Esophagus muscularis mucosa (tissue), 4 donors: ENCODE measurements around the gene TAS2R41. TPM values are rescaled to one million over a fixed set of nuclear protein-coding genes. Genes with fewer than 3 reads are reported as not detected.

Experiments used
- DNase-seq: peaks from one replicate; pipeline ENCODE4 v3.0.0-alpha.2; 2017; ENCODE audit errors: extremely low spot score
- H3K27ac ChIP-seq, 4 donors: fragments of 200-600 bp; sonication (generic); replicated peaks in 1 of 4; 1 replicate in 3 of 4; 2 replicates in 1 of 4; pipeline ENCODE4 v1.5.1; 2016 to 2019; ENCODE audit warnings: mild to moderate bottlenecking in 1 of 4
- H3K27me3 ChIP-seq, 4 donors: fragments of 200-600 bp; sonication (generic); one replicate each; pipeline versions ENCODE4 v1.5.1 to v1.6.0; 2016 to 2019
- H3K36me3 ChIP-seq, 4 donors: fragments of 200-600 bp; sonication (generic); one replicate each; pipeline ENCODE4 v1.5.1; 2016 to 2019
- H3K4me1 ChIP-seq, 4 donors: fragments of 200-600 bp; sonication (generic); one replicate each; pipeline ENCODE4 v1.5.1; 2016 to 2019
- H3K4me3 ChIP-seq, 4 donors: fragments of 200-600 bp; sonication (generic); 1 replicate in 2 of 4; 2 replicates in 2 of 4; pipeline ENCODE4 v1.5.1; 2016 to 2019; ENCODE audit warnings: mild to moderate bottlenecking in 4 of 4, moderate library complexity in 1 of 4
- H3K9me3 ChIP-seq, 4 donors: fragments of 200-600 bp; sonication (generic); 1 replicate in 3 of 4; 2 replicates in 1 of 4; pipeline ENCODE4 v1.5.1; 2016 to 2019
- EP300 ChIP-seq: sonication (generic); formaldehyde crosslinking; IDR thresholded peaks from one replicate; pipeline ENCODE4 v1.6.1; 2017; ENCODE audit warnings: antibody characterized with exemption
- POLR2A ChIP-seq: fragments of 450-650 bp; IDR thresholded peaks from one replicate; pipeline ENCODE4 v1.6.1; 2017; ENCODE audit warnings: antibody characterized with exemption, moderate library complexity, mild to moderate bottlenecking, low read depth
- POLR2AphosphoS5 ChIP-seq, 2 donors: sonication (generic); formaldehyde crosslinking; IDR thresholded peaks; one replicate each; pipeline ENCODE4 v1.6.1; 2017; ENCODE audit warnings: antibody characterized with exemption in 2 of 2
- WGBS: methylation state at CpG from one replicate; pipeline ENCODE4 v1.1.5; 2018; 5-methylcytosine and 5-hydroxymethylcytosine counted together
- intact Hi-C: fragments of 100-400 bp; cut with DNase I; formaldehyde crosslinking; loops from one replicate; pipeline ENCODE4 v1.15.1; 2023
- total RNA-seq, 4 donors: library from RNA; depleted of rRNA; stranded (reverse); fragments of >200 nt; gene quantifications; one replicate each; pipeline versions ENCODE4 v1.1.0 to v1.2.1, GENCODE V29; 2016
- TF ChIP-seq, protein P1 (sequence below), 3 experiments: fragments of 200-600 bp in 2 of 3; fragments of 450-650 bp in 1 of 3; sonication (generic) in 2 of 3; IDR thresholded peaks; one replicate each; pipeline ENCODE4 v1.5.1; 2017 to 2019; ENCODE audit warnings: antibody characterized with exemption in 3 of 3, mild to moderate bottlenecking in 2 of 3, moderate library complexity in 1 of 3

The TAS2R41 gene
- total RNA-seq, 4 donors from 2014 or later = 0.66 TPM; not detected in 3

DNA sequence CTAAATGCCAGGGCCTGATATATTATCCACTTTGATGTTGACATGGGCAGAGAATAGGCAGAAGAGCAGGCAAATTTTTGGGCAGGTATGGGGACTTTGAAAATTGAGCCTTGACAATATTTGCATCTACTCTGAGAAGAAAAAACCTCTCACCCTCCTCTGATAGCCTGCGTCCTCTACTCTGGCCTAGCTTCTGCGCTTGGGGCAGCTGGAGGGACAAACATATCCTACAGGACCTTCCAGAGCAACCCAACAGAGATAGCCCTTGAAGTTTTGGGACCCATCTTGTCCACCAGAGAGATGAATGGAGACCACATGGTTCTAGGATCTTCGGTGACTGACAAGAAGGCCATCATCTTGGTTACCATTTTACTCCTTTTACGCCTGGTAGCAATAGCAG lies 34.5 kb upstream of the TAS2R41 start, which contains the start of gene TAS2R60:
TAS2R60 (plus strand) TSS at position 301 of the 400 bp plus-strand sequence; CDS start at position 301, 0 bp downstream.
- WGBS = 100% methylated on average over 2 of the region's 4 CpGs

DNA sequence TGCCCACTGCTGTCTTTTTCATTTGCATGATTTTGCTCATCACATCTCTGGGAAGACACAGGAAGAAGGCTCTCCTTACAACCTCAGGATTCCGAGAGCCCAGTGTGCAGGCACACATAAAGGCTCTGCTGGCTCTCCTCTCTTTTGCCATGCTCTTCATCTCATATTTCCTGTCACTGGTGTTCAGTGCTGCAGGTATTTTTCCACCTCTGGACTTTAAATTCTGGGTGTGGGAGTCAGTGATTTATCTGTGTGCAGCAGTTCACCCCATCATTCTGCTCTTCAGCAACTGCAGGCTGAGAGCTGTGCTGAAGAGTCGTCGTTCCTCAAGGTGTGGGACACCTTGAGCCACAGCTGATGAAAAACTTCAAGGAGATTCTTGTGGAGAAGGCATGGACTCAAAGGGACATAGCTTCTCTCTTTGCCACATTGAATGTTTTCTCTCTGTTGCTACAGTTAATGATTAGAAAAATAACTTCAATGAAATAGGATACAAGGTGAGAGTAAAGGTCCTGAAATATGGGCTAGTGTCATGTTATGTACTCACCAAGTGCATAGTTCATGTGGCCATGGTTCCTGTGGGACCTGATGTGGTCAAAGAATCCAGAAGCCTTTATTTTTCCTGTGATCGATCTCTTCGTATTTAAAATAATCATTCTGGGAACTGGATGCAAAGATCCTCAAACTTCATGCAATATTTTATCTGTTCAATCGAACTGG lies 33.5 kb upstream of the TAS2R41 start:
- no peaks in the 10 kb centered on the region for H3K9me3 ChIP-seq
- intact Hi-C loops = no loop called here
- WGBS = 96% methylated on average over 6 of the region's 6 CpGs
- H3K4me3 ChIP-seq = no peak overlapping the region
- H3K27me3 ChIP-seq = no peaks in the 10 kb centered on the region
- no peaks in the 10 kb centered on the region for H3K36me3 ChIP-seq
- TF ChIP-seq, protein P1, sequence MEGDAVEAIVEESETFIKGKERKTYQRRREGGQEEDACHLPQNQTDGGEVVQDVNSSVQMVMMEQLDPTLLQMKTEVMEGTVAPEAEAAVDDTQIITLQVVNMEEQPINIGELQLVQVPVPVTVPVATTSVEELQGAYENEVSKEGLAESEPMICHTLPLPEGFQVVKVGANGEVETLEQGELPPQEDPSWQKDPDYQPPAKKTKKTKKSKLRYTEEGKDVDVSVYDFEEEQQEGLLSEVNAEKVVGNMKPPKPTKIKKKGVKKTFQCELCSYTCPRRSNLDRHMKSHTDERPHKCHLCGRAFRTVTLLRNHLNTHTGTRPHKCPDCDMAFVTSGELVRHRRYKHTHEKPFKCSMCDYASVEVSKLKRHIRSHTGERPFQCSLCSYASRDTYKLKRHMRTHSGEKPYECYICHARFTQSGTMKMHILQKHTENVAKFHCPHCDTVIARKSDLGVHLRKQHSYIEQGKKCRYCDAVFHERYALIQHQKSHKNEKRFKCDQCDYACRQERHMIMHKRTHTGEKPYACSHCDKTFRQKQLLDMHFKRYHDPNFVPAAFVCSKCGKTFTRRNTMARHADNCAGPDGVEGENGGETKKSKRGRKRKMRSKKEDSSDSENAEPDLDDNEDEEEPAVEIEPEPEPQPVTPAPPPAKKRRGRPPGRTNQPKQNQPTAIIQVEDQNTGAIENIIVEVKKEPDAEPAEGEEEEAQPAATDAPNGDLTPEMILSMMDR (IDR thresholded peaks at IDR 0.05) = no peak
- no peak for TF ChIP-seq EP300
- TF ChIP-seq POLR2A = no peak
- TF ChIP-seq POLR2AphosphoS5 (IDR thresholded peaks at IDR 0.05) = no peak
- no peaks in the 10 kb centered on the region for H3K4me1 ChIP-seq
- peak; percentile 53 for DNase-seq
- no peak overlapping the region for H3K27ac ChIP-seq

More for the DNA sequence above, 34.5 kb upstream of the TAS2R41 start, which contains the start of gene TAS2R60:
- Histone ChIP-seq H3K36me3 (no peaks in the 10 kb centered on the region), H3K27me3 (no peaks in the 10 kb centered on the region), H3K9me3 (no peaks in the 10 kb centered on the region), H3K4me3 (no peak within 1 kb of the TSS), H3K27ac (no peak within 1 kb of the TSS), H3K4me1 (no peaks in the 10 kb centered on the region)
- intact Hi-C loops = no loop called here
- DNase-seq = peak; percentile 72
- TF ChIP-seq EP300 (no peak), POLR2A (no peak)

DNA sequence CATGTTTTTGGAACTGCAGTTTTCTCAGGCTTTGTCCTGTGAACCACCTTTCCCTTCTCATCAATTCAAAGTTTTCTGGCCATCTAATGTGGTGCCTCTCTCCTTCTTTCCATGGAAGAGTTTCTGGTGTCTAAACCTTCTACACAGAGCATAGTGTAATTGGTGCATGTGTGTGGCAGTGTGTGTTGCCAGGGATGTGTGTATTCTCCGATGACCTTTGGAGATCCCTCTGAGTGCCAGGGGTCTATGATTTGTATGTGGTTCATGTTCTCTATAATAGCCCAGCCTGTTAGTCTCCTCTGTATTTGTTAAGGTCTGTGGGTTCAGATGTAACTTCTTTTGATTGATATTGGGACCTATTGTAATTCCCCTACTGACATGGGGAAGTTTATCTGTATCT lies 32.9 kb upstream of the TAS2R41 start:
- Histone ChIP-seq H3K4me3 (no peak overlapping the region), H3K36me3 (no peaks in the 10 kb centered on the region), H3K4me1 (no peaks in the 10 kb centered on the region), H3K27me3 (no peaks in the 10 kb centered on the region), H3K27ac (no peak overlapping the region), H3K9me3 (no peaks in the 10 kb centered on the region)
- intact Hi-C loops = no loop called here
- peak; percentile 37 for DNase-seq
- TF ChIP-seq POLR2A (no peak), POLR2AphosphoS5 (IDR thresholded peaks at IDR 0.05) (no peak), EP300 (no peak)
- TF ChIP-seq, protein P1 (IDR thresholded peaks at IDR 0.05) = no peak
- 100% methylated on average over 1 of the region's 1 CpG for WGBS

DNA sequence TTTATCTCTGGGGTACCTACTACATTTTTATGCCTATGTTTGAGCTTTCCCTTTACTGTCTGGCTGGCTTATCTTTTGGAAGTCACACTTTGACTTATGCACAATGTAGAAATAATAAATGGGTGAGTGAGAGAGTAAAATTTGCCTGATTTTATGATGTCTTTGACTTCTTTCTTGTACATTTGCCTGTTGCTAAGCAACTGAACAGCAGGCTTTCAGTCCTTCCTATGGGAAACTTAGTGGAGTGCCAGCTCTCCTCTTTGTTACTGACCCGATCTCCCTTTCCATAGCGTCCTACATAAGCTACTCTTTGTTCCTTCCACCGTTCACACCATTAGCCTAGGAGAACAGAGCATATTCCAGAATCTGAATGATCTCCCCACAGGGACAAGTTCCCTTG lies 30.2 kb upstream of the TAS2R41 start:
- Histone ChIP-seq H3K36me3 (no peaks in the 10 kb centered on the region), H3K27ac (no peak overlapping the region), H3K4me3 (no peak overlapping the region), H3K9me3 (no peaks in the 10 kb centered on the region), H3K4me1 (no peaks in the 10 kb centered on the region), H3K27me3 (no peaks in the 10 kb centered on the region)
- intact Hi-C loops = no loop called here
- 76% methylated on average over 3 of the region's 3 CpGs for WGBS
- TF ChIP-seq EP300 (no peak), POLR2AphosphoS5 (IDR thresholded peaks at IDR 0.05) (no peak), POLR2A (no peak)
- TF ChIP-seq, protein P1 (IDR thresholded peaks at IDR 0.05) = no peak
- no peak for DNase-seq

DNA sequence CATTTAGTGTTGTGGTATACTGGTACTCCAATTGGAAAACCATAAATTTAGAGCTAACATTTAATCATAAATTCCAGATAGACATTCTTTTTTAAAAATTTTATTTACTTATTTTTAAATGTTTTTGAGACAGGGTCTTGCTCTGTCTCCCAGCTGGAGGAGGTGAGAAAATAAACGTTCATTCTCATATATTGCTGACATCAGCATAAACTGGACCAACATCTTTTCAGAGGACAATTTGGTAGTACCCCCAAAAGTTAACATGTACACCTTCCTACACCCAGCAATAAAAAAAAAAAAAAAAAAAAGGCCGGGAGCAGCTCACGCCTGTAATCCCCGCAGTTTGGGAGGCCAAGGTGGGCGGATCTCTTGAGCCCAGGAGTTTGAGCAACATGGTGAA lies 29.2 kb upstream of the TAS2R41 start:
- Histone ChIP-seq H3K4me1 (no peaks in the 10 kb centered on the region), H3K27ac (no peak overlapping the region), H3K4me3 (no peak overlapping the region), H3K9me3 (no peaks in the 10 kb centered on the region), H3K27me3 (no peaks in the 10 kb centered on the region), H3K36me3 (no peaks in the 10 kb centered on the region)
- intact Hi-C loops = no loop called here
- DNase-seq = no peak
- 92% methylated on average over 5 of the region's 5 CpGs for WGBS
- no peak for TF ChIP-seq POLR2A
- TF ChIP-seq POLR2AphosphoS5 (IDR thresholded peaks at IDR 0.05) = no peak
- no peak for TF ChIP-seq EP300
- TF ChIP-seq, protein P1 (IDR thresholded peaks at IDR 0.05) = no peak
